HEK293 (cell line): ENCODE data around the gene C21orf91.

Source experiments
- CTCF ChIA-PET: fragments of 350-600 bp; formaldehyde crosslinking; extraction: SDS; loops from one replicate; lab custom pipeline; 2021; ENCODE audit warnings: antibody characterized with exemption; lab: Yijun Ruan, JAX
- POLR2A ChIA-PET: fragments of 300-600 bp; formaldehyde crosslinking; extraction: SDS; loops from one replicate; lab custom pipeline; 2020; ENCODE audit warnings: antibody characterized with exemption, inconsistent platforms; lab: Yijun Ruan, JAX
- H3K27ac ChIP-seq: fragments of 200-500 bp; sonication (Bioruptor generic); 2 replicates; pipeline ENCODE4 v1.5.1; 2014; ENCODE audit warnings: low read depth, low read length, control low read depth, inconsistent platforms; ENCODE audit errors: extremely low read depth
- H3K36me3 ChIP-seq, 2 experiments: fragments of 200-500 bp in 1 of 2; sonication (Bioruptor generic) in 1 of 2; 1 replicate in 1 of 2; 2 replicates in 1 of 2; pipeline ENCODE4 v1.5.1; 2014 to 2017; ENCODE audit warnings: inconsistent platforms in 2 of 2, low read length in 2 of 2; ENCODE audit not compliant: control insufficient read depth in 2 of 2, insufficient read depth in 1 of 2
- H3K4me1 ChIP-seq: fragments of 200-500 bp; sonication (Bioruptor generic); 2 replicates; pipeline ENCODE4 v1.5.1; 2014; ENCODE audit warnings: mild to moderate bottlenecking, low read length, inconsistent platforms; ENCODE audit not compliant: control insufficient read depth, insufficient read depth
- H3K4me3 ChIP-seq: 2 replicates; pipeline ENCODE4 v1.5.1; 2011; ENCODE audit warnings: low read depth, mild to moderate bottlenecking, control low read depth, low read length, moderate library complexity
- H3K9me3 ChIP-seq: fragments of 200-500 bp; sonication (Bioruptor generic); 2 replicates; pipeline ENCODE4 v1.5.1; 2014; ENCODE audit warnings: low read depth, low read length, inconsistent platforms; ENCODE audit not compliant: control insufficient read depth, insufficient read depth
- HOXA7 ChIP-seq: sonication (generic); formaldehyde crosslinking; IDR thresholded peaks from 2 replicates; pipeline ENCODE4 v1.8.1; 2022; ENCODE audit warnings: missing genetic modification reagents, borderline replicate concordance
- KLF16 ChIP-seq: fragments of 450-650 bp; formaldehyde crosslinking; IDR thresholded peaks from 2 replicates; pipeline ENCODE4 v1.5.1; 2017; ENCODE audit warnings: missing biosample characterization, missing genetic modification characterization
- WT1 ChIP-seq: fragments of 450-650 bp; formaldehyde crosslinking; IDR thresholded peaks from 2 replicates; pipeline ENCODE4 v1.5.1; 2016; ENCODE audit warnings: missing biosample characterization, missing genetic modification characterization
- ZBTB8A ChIP-seq: fragments of 450-650 bp; formaldehyde crosslinking; IDR thresholded peaks from 2 replicates; pipeline ENCODE4 v1.5.1; 2016; ENCODE audit warnings: missing biosample characterization, missing genetic modification characterization
- ZFP3 ChIP-seq: fragments of 450-650 bp; formaldehyde crosslinking; IDR thresholded peaks from 2 replicates; pipeline ENCODE4 v1.5.1; 2016; ENCODE audit warnings: low read depth, missing biosample characterization, missing genetic modification characterization
- ZNF121 ChIP-seq: fragments of 450-650 bp; formaldehyde crosslinking; IDR thresholded peaks from 2 replicates; pipeline ENCODE4 v1.5.1; 2016; ENCODE audit warnings: missing biosample characterization, missing genetic modification characterization
- ZNF239 ChIP-seq: fragments of 450-650 bp; formaldehyde crosslinking; IDR thresholded peaks from 2 replicates; pipeline ENCODE4 v1.5.1; 2016; ENCODE audit warnings: missing biosample characterization, missing genetic modification characterization
- ZNF37A ChIP-seq: fragments of 450-650 bp; IDR thresholded peaks from 2 replicates; pipeline ENCODE4 v1.5.1; 2018; ENCODE audit warnings: missing biosample characterization, missing genetic modification characterization
- ZNF391 ChIP-seq: fragments of 450-650 bp; formaldehyde crosslinking; IDR thresholded peaks from 2 replicates; pipeline ENCODE4 v1.5.1; 2016; ENCODE audit warnings: low read depth, missing biosample characterization, missing genetic modification characterization, borderline replicate concordance
- ZNF423 ChIP-seq: fragments of 450-650 bp; formaldehyde crosslinking; IDR thresholded peaks from 2 replicates; pipeline ENCODE4 v1.5.1; 2016; ENCODE audit warnings: missing biosample characterization, missing genetic modification characterization
- ZNF514 ChIP-seq: fragments of 450-650 bp; formaldehyde crosslinking; IDR thresholded peaks from 2 replicates; pipeline ENCODE4 v1.5.1; 2016; ENCODE audit warnings: missing biosample characterization, missing genetic modification characterization
- ZNF544 ChIP-seq: fragments of 450-650 bp; formaldehyde crosslinking; IDR thresholded peaks from 2 replicates; pipeline ENCODE4 v1.5.0; 2017; ENCODE audit warnings: missing biosample characterization, missing genetic modification characterization
- ZNF707 ChIP-seq: fragments of 450-650 bp; formaldehyde crosslinking; IDR thresholded peaks from 2 replicates; pipeline ENCODE4 v1.5.1; 2016; ENCODE audit warnings: missing biosample characterization, missing genetic modification characterization
- ZNF76 ChIP-seq: fragments of 450-650 bp; formaldehyde crosslinking; IDR thresholded peaks from 2 replicates; pipeline ENCODE4; 2016; ENCODE audit warnings: low read depth, missing biosample characterization, missing genetic modification characterization, borderline replicate concordance
- ZNF776 ChIP-seq: fragments of 450-650 bp; formaldehyde crosslinking; IDR thresholded peaks from 2 replicates; pipeline ENCODE4 v1.5.0; 2017; ENCODE audit warnings: missing biosample characterization, missing genetic modification characterization, borderline replicate concordance
- ZNF792 ChIP-seq: fragments of 450-650 bp; formaldehyde crosslinking; IDR thresholded peaks from 2 replicates; pipeline ENCODE4 v1.5.1; 2016; ENCODE audit warnings: missing biosample characterization, missing genetic modification characterization
- ZSCAN30 ChIP-seq: fragments of 450-650 bp; IDR thresholded peaks from 2 replicates; pipeline ENCODE4 v1.5.1; 2018; ENCODE audit warnings: missing biosample characterization, mild to moderate bottlenecking, missing genetic modification characterization, moderate library complexity
- TF ChIP-seq, protein P1 (sequence below): fragments of 450-650 bp; formaldehyde crosslinking; IDR thresholded peaks from 2 replicates; pipeline ENCODE4 v1.5.0; 2017; ENCODE audit warnings: missing biosample characterization, missing genetic modification characterization, borderline replicate concordance
- TF ChIP-seq, protein P2 (sequence below): fragments of 450-650 bp; formaldehyde crosslinking; IDR thresholded peaks from 2 replicates; pipeline ENCODE4 v1.5.1; 2016; ENCODE audit warnings: missing biosample characterization, missing genetic modification characterization
- TF ChIP-seq, protein P3 (sequence below): fragments of 450-650 bp; formaldehyde crosslinking; IDR thresholded peaks from 2 replicates; pipeline ENCODE4 v1.5.1; 2017; ENCODE audit warnings: missing biosample characterization, missing genetic modification characterization
- TF ChIP-seq, protein P4 (sequence below): fragments of 450-650 bp; formaldehyde crosslinking; IDR thresholded peaks from 2 replicates; pipeline ENCODE4 v1.5.1; 2016; ENCODE audit warnings: missing biosample characterization, missing genetic modification characterization

The C21orf91 gene

DNA sequence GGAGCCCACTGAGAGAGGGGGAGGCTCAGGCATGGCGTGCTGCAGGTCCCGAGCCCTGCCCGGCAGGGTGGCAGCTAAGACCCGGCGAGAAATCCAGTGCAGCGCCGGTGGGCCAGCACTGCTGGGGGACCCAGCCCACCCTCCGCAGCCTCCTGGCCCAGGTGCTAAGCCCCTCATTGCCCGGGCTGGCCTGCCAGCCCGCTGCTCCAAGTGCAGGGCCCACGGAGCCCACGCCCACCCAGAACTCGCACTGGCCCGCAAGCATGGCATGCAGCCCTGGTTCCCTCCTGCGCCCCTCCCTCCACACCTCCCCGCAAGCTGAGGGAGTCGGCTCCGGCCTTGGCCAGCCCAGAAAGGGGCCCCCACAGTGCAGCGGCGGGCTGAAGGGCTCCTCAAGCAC is 61.5 kb downstream of the C21orf91 start:
- TF ChIP-seq ZNF544 (tag by site-specific recombination) (no peak), ZNF423 (tag by site-specific recombination) (no peak)
- no peaks in the 10 kb centered on the region for H3K9me3 ChIP-seq
- H3K36me3 ChIP-seq: no peaks in the 10 kb centered on the region
- POLR2A ChIA-PET: no interaction called here
- H3K4me1 ChIP-seq: peaks cover 7% of the 10 kb centered on the region; the same call in 1 of the 2 replicates
- no peak overlapping the region for H3K4me3 ChIP-seq
- CTCF ChIA-PET: interaction anchor here (1.2 kb wide), 1 partner anchor 69 kb away, joined by 3 read pairs; no protein-coding TSS in a partner anchor
- no peak overlapping the region for H3K27ac ChIP-seq

DNA sequence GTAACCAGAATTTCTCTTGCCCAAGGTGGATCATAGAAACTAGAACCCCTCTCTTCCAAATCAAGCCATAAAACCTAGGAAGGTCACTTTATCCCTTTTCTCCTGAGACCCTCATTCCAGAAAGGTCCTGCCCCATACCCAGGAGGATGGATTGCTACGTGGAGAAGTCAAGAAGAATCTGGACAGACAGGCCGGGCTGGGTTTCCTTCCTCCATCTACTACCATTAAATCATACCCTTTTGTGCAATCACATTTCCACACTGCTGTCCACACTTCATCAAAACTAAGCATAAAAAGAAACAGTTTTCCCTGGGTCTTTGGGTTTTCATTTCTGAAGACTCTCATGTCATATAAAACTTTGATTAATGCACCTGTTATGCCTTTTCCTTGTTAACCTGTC is 65.4 kb downstream of the C21orf91 start:
- ChIA-PET POLR2A (no interaction called here), CTCF (no interaction called here)
- Histone ChIP-seq H3K9me3 (no peaks in the 10 kb centered on the region), H3K27ac (no peak overlapping the region)
- no peak for TF ChIP-seq ZSCAN30
- TF ChIP-seq ZNF76 (tag by site-specific recombination): no peak
- TF ChIP-seq, protein P1, sequence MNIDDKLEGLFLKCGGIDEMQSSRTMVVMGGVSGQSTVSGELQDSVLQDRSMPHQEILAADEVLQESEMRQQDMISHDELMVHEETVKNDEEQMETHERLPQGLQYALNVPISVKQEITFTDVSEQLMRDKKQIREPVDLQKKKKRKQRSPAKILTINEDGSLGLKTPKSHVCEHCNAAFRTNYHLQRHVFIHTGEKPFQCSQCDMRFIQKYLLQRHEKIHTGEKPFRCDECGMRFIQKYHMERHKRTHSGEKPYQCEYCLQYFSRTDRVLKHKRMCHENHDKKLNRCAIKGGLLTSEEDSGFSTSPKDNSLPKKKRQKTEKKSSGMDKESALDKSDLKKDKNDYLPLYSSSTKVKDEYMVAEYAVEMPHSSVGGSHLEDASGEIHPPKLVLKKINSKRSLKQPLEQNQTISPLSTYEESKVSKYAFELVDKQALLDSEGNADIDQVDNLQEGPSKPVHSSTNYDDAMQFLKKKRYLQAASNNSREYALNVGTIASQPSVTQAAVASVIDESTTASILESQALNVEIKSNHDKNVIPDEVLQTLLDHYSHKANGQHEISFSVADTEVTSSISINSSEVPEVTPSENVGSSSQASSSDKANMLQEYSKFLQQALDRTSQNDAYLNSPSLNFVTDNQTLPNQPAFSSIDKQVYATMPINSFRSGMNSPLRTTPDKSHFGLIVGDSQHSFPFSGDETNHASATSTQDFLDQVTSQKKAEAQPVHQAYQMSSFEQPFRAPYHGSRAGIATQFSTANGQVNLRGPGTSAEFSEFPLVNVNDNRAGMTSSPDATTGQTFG (tag by site-specific recombination): no peak
- TF ChIP-seq ZNF239: no peak
- no peak for TF ChIP-seq ZNF121
- TF ChIP-seq WT1 (tag by site-specific recombination): no peak
- TF ChIP-seq ZNF514 (tag by site-specific recombination): no peak
- no peak for TF ChIP-seq ZNF391 (tag by site-specific recombination)
- no peak for TF ChIP-seq ZNF707 (tag by site-specific recombination)
- no peak for TF ChIP-seq ZNF792 (tag by site-specific recombination)
- TF ChIP-seq KLF16: no peak
- TF ChIP-seq, protein P2, sequence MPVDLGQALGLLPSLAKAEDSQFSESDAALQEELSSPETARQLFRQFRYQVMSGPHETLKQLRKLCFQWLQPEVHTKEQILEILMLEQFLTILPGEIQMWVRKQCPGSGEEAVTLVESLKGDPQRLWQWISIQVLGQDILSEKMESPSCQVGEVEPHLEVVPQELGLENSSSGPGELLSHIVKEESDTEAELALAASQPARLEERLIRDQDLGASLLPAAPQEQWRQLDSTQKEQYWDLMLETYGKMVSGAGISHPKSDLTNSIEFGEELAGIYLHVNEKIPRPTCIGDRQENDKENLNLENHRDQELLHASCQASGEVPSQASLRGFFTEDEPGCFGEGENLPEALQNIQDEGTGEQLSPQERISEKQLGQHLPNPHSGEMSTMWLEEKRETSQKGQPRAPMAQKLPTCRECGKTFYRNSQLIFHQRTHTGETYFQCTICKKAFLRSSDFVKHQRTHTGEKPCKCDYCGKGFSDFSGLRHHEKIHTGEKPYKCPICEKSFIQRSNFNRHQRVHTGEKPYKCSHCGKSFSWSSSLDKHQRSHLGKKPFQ (tag by site-specific recombination): no peak
- no peak for TF ChIP-seq ZNF37A (tag by site-specific recombination)
- no peak for TF ChIP-seq HOXA7 (CRISPR knock-in tag)
- TF ChIP-seq ZNF423 (tag by site-specific recombination): no peak
- no peak for TF ChIP-seq ZBTB8A (tag by site-specific recombination)
- no peak for TF ChIP-seq ZFP3
- TF ChIP-seq, protein P3, sequence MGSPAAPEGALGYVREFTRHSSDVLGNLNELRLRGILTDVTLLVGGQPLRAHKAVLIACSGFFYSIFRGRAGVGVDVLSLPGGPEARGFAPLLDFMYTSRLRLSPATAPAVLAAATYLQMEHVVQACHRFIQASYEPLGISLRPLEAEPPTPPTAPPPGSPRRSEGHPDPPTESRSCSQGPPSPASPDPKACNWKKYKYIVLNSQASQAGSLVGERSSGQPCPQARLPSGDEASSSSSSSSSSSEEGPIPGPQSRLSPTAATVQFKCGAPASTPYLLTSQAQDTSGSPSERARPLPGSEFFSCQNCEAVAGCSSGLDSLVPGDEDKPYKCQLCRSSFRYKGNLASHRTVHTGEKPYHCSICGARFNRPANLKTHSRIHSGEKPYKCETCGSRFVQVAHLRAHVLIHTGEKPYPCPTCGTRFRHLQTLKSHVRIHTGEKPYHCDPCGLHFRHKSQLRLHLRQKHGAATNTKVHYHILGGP (tag by site-specific recombination): no peak
- TF ChIP-seq, protein P4, sequence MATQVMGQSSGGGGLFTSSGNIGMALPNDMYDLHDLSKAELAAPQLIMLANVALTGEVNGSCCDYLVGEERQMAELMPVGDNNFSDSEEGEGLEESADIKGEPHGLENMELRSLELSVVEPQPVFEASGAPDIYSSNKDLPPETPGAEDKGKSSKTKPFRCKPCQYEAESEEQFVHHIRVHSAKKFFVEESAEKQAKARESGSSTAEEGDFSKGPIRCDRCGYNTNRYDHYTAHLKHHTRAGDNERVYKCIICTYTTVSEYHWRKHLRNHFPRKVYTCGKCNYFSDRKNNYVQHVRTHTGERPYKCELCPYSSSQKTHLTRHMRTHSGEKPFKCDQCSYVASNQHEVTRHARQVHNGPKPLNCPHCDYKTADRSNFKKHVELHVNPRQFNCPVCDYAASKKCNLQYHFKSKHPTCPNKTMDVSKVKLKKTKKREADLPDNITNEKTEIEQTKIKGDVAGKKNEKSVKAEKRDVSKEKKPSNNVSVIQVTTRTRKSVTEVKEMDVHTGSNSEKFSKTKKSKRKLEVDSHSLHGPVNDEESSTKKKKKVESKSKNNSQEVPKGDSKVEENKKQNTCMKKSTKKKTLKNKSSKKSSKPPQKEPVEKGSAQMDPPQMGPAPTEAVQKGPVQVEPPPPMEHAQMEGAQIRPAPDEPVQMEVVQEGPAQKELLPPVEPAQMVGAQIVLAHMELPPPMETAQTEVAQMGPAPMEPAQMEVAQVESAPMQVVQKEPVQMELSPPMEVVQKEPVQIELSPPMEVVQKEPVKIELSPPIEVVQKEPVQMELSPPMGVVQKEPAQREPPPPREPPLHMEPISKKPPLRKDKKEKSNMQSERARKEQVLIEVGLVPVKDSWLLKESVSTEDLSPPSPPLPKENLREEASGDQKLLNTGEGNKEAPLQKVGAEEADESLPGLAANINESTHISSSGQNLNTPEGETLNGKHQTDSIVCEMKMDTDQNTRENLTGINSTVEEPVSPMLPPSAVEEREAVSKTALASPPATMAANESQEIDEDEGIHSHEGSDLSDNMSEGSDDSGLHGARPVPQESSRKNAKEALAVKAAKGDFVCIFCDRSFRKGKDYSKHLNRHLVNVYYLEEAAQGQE (tag by site-specific recombination): no peak
- no peak for TF ChIP-seq ZNF776 (tag by site-specific recombination)
- TF ChIP-seq, all 188 proteins: peak for 0
- H3K4me1 ChIP-seq: no peaks in the 10 kb centered on the region
- no peaks in the 10 kb centered on the region for H3K36me3 ChIP-seq
- no peak overlapping the region for H3K4me3 ChIP-seq
